K562 (cell line): ENCODE results near the gene UBL3.

Source experiments
- ATF1 ChIP-seq, 2 experiments: fragments of 450-650 bp in 1 of 2; IDR thresholded peaks; 2 replicates each; pipeline ENCODE4 v1.6.1; 2016; ENCODE audit warnings: missing compliant biosample characterization in 1 of 2, missing genetic modification characterization in 1 of 2
- BRCA1 ChIP-seq, 2 experiments: fragments of 450-650 bp in 1 of 2; sonication (generic) in 1 of 2; formaldehyde crosslinking in 1 of 2; IDR thresholded peaks; 2 replicates each; pipeline versions ENCODE4 v1.5.0 to v1.6.1; 2017 to 2020; ENCODE audit warnings: mild to moderate bottlenecking in 1 of 2, missing genetic modification reagents in 1 of 2
- EP300 ChIP-seq: IDR thresholded peaks from 2 replicates; pipeline ENCODE4 v1.6.1; 2012; ENCODE audit warnings: low read length, improper control_type of control experiment
- HDAC8 ChIP-seq: fragments of 450-650 bp; IDR thresholded peaks from 2 replicates; pipeline ENCODE4 v1.6.1; 2016; ENCODE audit warnings: mild to moderate bottlenecking, missing genetic modification characterization, moderate library complexity, missing compliant biosample characterization
- KAT7 ChIP-seq: sonication (generic); formaldehyde crosslinking; IDR thresholded peaks from 2 replicates; pipeline ENCODE4 v1.8.0; 2022; ENCODE audit warnings: missing genetic modification reagents, mild to moderate bottlenecking, borderline replicate concordance
- RB1 ChIP-seq: fragments of 450-650 bp; IDR thresholded peaks from 2 replicates; pipeline ENCODE4 v1.6.1; 2017; ENCODE audit warnings: low read depth, mild to moderate bottlenecking
- RCOR1 ChIP-seq, 2 experiments: IDR thresholded peaks; 2 replicates each; pipeline ENCODE4 v1.6.1; 2012; ENCODE audit warnings: low read depth in 2 of 2, low read length in 2 of 2, borderline replicate concordance in 1 of 2, improper control_type of control experiment in 1 of 2
- SP1 ChIP-seq: sonication (generic); formaldehyde crosslinking; IDR thresholded peaks from 2 replicates; pipeline ENCODE4 v1.8.1; 2022; ENCODE audit warnings: mild to moderate bottlenecking, missing genetic modification reagents
- TF ChIP-seq, protein P1 (sequence below): IDR thresholded peaks from 3 replicates; pipeline ENCODE4 v1.6.1; 2011; ENCODE audit warnings: borderline replicate concordance, mild to moderate bottlenecking; ENCODE audit not compliant: insufficient read length, insufficient read depth
- TF ChIP-seq, protein P2 (sequence below), 3 experiments: IDR thresholded peaks in 2 of 3; conservative IDR thresholded peaks in 1 of 3; 2 replicates each; pipeline ENCODE4 v1.5.1; 2011 to 2012; ENCODE audit warnings: low read length in 3 of 3, mild to moderate bottlenecking in 3 of 3, control low read depth in 2 of 3, improper control_type of control experiment in 1 of 3, inconsistent platforms in 1 of 3, low read depth in 1 of 3, mixed read lengths in 1 of 3, moderate library complexity in 1 of 3; ENCODE audit not compliant: insufficient read depth in 2 of 3
- TF ChIP-seq, protein P3 (sequence below), 2 experiments: fragments of 450-650 bp in 1 of 2; sonication (generic) in 1 of 2; formaldehyde crosslinking in 1 of 2; IDR thresholded peaks in 1 of 2; conservative IDR thresholded peaks in 1 of 2; 2 replicates each; pipeline versions ENCODE4 v1.6.1 to v1.8.1; 2016 to 2023; ENCODE audit warnings: mild to moderate bottlenecking in 2 of 2, moderate library complexity in 2 of 2, inconsistent platforms in 1 of 2, missing genetic modification reagents in 1 of 2

DNA sequence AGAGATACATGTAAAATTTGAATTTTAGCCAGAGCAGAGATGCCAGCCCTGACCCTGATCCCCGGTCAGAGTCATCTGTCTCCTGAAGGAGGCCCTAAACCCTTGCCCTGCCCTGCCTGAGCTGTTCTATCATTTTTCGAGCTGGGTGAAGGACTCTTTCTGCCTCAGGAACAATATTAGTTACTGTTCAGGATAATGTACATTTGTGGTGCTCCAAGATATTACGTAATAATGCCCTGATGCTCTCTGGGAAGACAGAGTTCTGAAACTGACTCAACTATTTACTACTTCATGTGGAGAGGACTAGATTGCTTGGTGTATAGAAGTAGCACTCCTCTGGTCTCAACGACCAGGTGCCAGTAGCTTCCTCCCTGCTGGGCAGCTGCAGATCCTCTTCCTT, 37.9 kb upstream of the UBL3 start:
- TF ChIP-seq, protein P1, sequence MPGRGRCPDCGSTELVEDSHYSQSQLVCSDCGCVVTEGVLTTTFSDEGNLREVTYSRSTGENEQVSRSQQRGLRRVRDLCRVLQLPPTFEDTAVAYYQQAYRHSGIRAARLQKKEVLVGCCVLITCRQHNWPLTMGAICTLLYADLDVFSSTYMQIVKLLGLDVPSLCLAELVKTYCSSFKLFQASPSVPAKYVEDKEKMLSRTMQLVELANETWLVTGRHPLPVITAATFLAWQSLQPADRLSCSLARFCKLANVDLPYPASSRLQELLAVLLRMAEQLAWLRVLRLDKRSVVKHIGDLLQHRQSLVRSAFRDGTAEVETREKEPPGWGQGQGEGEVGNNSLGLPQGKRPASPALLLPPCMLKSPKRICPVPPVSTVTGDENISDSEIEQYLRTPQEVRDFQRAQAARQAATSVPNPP = no peak
- TF ChIP-seq RCOR1 (IDR thresholded peaks at IDR 0.05; ENCODE audit: borderline replicate concordance in 1 of 2, low read depth in 2 of 2, low read length in 2 of 2) = no peak
- TF ChIP-seq, protein P2, sequence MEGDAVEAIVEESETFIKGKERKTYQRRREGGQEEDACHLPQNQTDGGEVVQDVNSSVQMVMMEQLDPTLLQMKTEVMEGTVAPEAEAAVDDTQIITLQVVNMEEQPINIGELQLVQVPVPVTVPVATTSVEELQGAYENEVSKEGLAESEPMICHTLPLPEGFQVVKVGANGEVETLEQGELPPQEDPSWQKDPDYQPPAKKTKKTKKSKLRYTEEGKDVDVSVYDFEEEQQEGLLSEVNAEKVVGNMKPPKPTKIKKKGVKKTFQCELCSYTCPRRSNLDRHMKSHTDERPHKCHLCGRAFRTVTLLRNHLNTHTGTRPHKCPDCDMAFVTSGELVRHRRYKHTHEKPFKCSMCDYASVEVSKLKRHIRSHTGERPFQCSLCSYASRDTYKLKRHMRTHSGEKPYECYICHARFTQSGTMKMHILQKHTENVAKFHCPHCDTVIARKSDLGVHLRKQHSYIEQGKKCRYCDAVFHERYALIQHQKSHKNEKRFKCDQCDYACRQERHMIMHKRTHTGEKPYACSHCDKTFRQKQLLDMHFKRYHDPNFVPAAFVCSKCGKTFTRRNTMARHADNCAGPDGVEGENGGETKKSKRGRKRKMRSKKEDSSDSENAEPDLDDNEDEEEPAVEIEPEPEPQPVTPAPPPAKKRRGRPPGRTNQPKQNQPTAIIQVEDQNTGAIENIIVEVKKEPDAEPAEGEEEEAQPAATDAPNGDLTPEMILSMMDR (IDR thresholded peaks at IDR 0.05 in 2 of 3, conservative IDR thresholded peaks at IDR 0.05 in 1 of 3; ENCODE audit: insufficient read depth in 2 of 3, low read depth in 1 of 3, low read length in 3 of 3) = no peak
- TF ChIP-seq ATF1 (CRISPR knock-in tag; IDR thresholded peaks at IDR 0.05) = no peak
- TF ChIP-seq ATF1 (tag; IDR thresholded peaks at IDR 0.05) = no peak
- no peak for TF ChIP-seq RB1
- TF ChIP-seq SP1 (CRISPR knock-in tag) = no peak
- TF ChIP-seq KAT7 = no peak
- TF ChIP-seq BRCA1 (IDR thresholded peaks at IDR 0.05) = no peak
- no peak for TF ChIP-seq BRCA1 (CRISPR knock-in tag; IDR thresholded peaks at IDR 0.05)
- TF ChIP-seq HDAC8 (tag) = no peak
- no peak for TF ChIP-seq EP300
- TF ChIP-seq, protein P3, sequence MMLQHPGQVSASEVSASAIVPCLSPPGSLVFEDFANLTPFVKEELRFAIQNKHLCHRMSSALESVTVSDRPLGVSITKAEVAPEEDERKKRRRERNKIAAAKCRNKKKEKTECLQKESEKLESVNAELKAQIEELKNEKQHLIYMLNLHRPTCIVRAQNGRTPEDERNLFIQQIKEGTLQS (IDR thresholded peaks at IDR 0.05) = no peak
- TF ChIP-seq, protein P3 (CRISPR knock-in tag; conservative IDR thresholded peaks at IDR 0.05) = no peak
